PC-3 (cell line): ENCODE measurements around the gene TMIE. TPM values are rescaled to one million over a fixed set of nuclear protein-coding genes. Genes with fewer than 3 reads are reported as not detected.
A peak's percentile ranks its signal among the peaks of the same experiment; 100 is the strongest.

ENCODE experiments used
- ATAC-seq: fragments of 200-7000 bp; cut with Tn5 transposase; 2 replicates; pipeline ENCODE4 v1.9.1; 2020; ENCODE audit warnings: mild to moderate bottlenecking, moderate library complexity
- BruUV-seq: library from RNA; stranded (reverse); fragments of 400-500 nt; replicated peaks from 2 replicates; lab custom pipeline; 2021; lab: Mats Ljungman, UMichigan
- CTCF ChIA-PET: fragments of 300-600 bp; sonication (Branson Sonifier 250); formaldehyde crosslinking; loops from one replicate; lab custom pipeline; 2022; ENCODE audit warnings: antibody characterized with exemption; lab: Charles Lee
- POLR2A ChIA-PET: fragments of 300-600 bp; sonication (Branson Sonifier 250); formaldehyde crosslinking; loops from one replicate; lab custom pipeline; 2022; ENCODE audit warnings: antibody characterized with exemption; ENCODE audit not compliant: unreplicated experiment; lab: Charles Lee
- DNase-seq: peaks from one replicate; pipeline ENCODE4 v3.0.0-alpha.2; 2015
- H2AFZ ChIP-seq: fragments of 300-600 bp; sonication (generic); 2 replicates; pipeline ENCODE4 v1.6.0; 2016; ENCODE audit warnings: antibody characterized with exemption, low read length
- H3F3A ChIP-seq: fragments of 300-600 bp; sonication (generic); one replicate; pipeline ENCODE4 v1.6.0; 2017; ENCODE audit warnings: antibody characterized with exemption, low read length, control low read depth, mild to moderate bottlenecking; ENCODE audit not compliant: unreplicated experiment
- H3K27ac ChIP-seq: fragments of 300-600 bp; sonication (generic); 2 replicates; pipeline ENCODE4 v1.5.1; 2016; ENCODE audit warnings: mild to moderate bottlenecking, low read length
- H3K27me3 ChIP-seq: fragments of 300-600 bp; sonication (generic); 2 replicates; pipeline ENCODE4 v1.6.1; 2016; ENCODE audit warnings: low read length, mixed read lengths
- H3K36me3 ChIP-seq: fragments of 300-600 bp; sonication (generic); 2 replicates; pipeline ENCODE4 v1.6.1; 2016; ENCODE audit warnings: low read depth, mixed run types, low read length, mixed read lengths
- H3K4me1 ChIP-seq: fragments of 300-600 bp; sonication (generic); 2 replicates; pipeline ENCODE4 v1.5.1; 2016; ENCODE audit warnings: low read length; ENCODE audit not compliant: insufficient read depth
- H3K4me2 ChIP-seq: fragments of 300-600 bp; sonication (generic); 2 replicates; pipeline ENCODE4 v1.6.0; 2016; ENCODE audit warnings: low read length
- H3K4me3 ChIP-seq: fragments of 300-600 bp; sonication (generic); 2 replicates; pipeline ENCODE4 v1.5.1; 2016; ENCODE audit warnings: mild to moderate bottlenecking, low read length, mixed read lengths
- H3K79me2 ChIP-seq: fragments of 300-600 bp; sonication (generic); 2 replicates; pipeline ENCODE4 v1.6.1; 2017; ENCODE audit warnings: low read length, mixed read lengths
- H3K9ac ChIP-seq: fragments of 300-600 bp; sonication (generic); 2 replicates; pipeline ENCODE4 v1.6.0; 2016; ENCODE audit warnings: mild to moderate bottlenecking, low read length
- H3K9me2 ChIP-seq: fragments of 300-600 bp; sonication (generic); replicated peaks from 2 replicates; pipeline ENCODE4 v1.6.1; 2016; ENCODE audit warnings: mixed run types, low read length, mixed read lengths
- H3K9me3 ChIP-seq: fragments of 300-600 bp; sonication (generic); 2 replicates; pipeline ENCODE4 v1.6.1; 2016; ENCODE audit warnings: low read length, mixed read lengths
- H4K20me1 ChIP-seq: fragments of 300-600 bp; sonication (generic); 2 replicates; pipeline ENCODE4 v1.6.1; 2016; ENCODE audit warnings: low read length, mixed read lengths
- CTCF ChIP-seq: fragments of 300-600 bp; sonication (generic); conservative IDR thresholded peaks from 2 replicates; pipeline ENCODE4 v1.5.1; 2017; ENCODE audit warnings: antibody characterized with exemption, low read depth, mild to moderate bottlenecking, low read length
- EZH2 ChIP-seq: fragments of 300-600 bp; sonication (generic); IDR thresholded peaks from one replicate; pipeline ENCODE4 v1.6.1; 2017; ENCODE audit warnings: antibody characterized with exemption, mild to moderate bottlenecking, low read length; ENCODE audit not compliant: unreplicated experiment
- EZH2phosphoT487 ChIP-seq: fragments of 300-600 bp; sonication (generic); IDR thresholded peaks from 2 replicates; pipeline ENCODE4 v1.6.1; 2018; ENCODE audit warnings: mild to moderate bottlenecking, antibody characterized with exemption, low read length, borderline replicate concordance
- intact Hi-C: fragments of 100-400 bp; cut with micrococcal nuclease; formaldehyde crosslinking; loops from 2 replicates; pipeline ENCODE4 v1.9.0; 2023
- total RNA-seq: library from RNA; depleted of rRNA; stranded (reverse); fragments of >200 nt; gene quantifications from 2 replicates; pipeline ENCODE4 v1.2.3, GENCODE V29; 2014

Gene TMIE
- total RNA-seq, 1 experiment from 2014 or later, result 0.66 TPM

- no peaks in the 10 kb centered on the region for H3K9me3 ChIP-seq
- H3K4me1 ChIP-seq, result peaks cover 13% of the 10 kb centered on the region
- no peak overlapping the region for H3K4me3 ChIP-seq
- H3K4me2 ChIP-seq, result no peak overlapping the region
- no TSS peak for BruUV-seq
- DNase-seq (peak; percentile 41), ATAC-seq (peak; percentile 8; the same call in 1 of the 2 replicates)
- TF ChIP-seq CTCF (peak; percentile 57), EZH2phosphoT487 (no peak)
- CTCF ChIA-PET, result interaction anchor here (0.6 to 1.0 kb wide), 2 partner anchors 30 to 246 kb away, joined by 3 read pairs; partner anchors contain the start of gene ALS2CL
- no peaks in the 10 kb centered on the region for H3K27me3 ChIP-seq
- H3K27ac ChIP-seq, result no peak overlapping the region
- POLR2A ChIA-PET, result interaction anchor here (0.5 kb wide), 1 partner anchor 182 kb away, joined by 4 read pairs; no protein-coding TSS in a partner anchor
- no peak overlapping the region for H2AFZ ChIP-seq
- no peaks in the 10 kb centered on the region for H3K79me2 ChIP-seq
- no peaks in the 10 kb centered on the region for H3K36me3 ChIP-seq
- no peaks in the 10 kb centered on the region for H3F3A ChIP-seq
- no peak overlapping the region for H3K9ac ChIP-seq
- no peaks in the 10 kb centered on the region for H4K20me1 ChIP-seq
- no peaks in the 10 kb centered on the region for H3K9me2 ChIP-seq
- intact Hi-C loops, result no loop called here
Measured at GRCh38 chr3:46663591-46664135, 37.5 kb upstream of the TMIE start.

- TF ChIP-seq EZH2 (no peak), CTCF (no peak), EZH2phosphoT487 (no peak)
- no peaks in the 10 kb centered on the region for H3K79me2 ChIP-seq
- H3K27ac ChIP-seq, result no peak overlapping the region
- no peaks in the 10 kb centered on the region for H4K20me1 ChIP-seq
- ChIA-PET POLR2A (interaction anchor here (0.5 kb wide), 1 partner anchor 181 kb away, joined by 4 read pairs; no protein-coding TSS in a partner anchor), CTCF (interaction anchor here (0.6 to 1.0 kb wide), 2 partner anchors 29 to 245 kb away, joined by 3 read pairs; partner anchors contain the start of gene ALS2CL)
- no peak overlapping the region for H3K4me3 ChIP-seq
- H3K9ac ChIP-seq, result no peak overlapping the region
- DNase-seq (no peak), ATAC-seq (no peak)
- intact Hi-C loops, result no loop called here
- H3K9me2 ChIP-seq, result no peaks in the 10 kb centered on the region
- H3K9me3 ChIP-seq, result no peaks in the 10 kb centered on the region
- H3K4me1 ChIP-seq, result peaks cover 13% of the 10 kb centered on the region
- no peaks in the 10 kb centered on the region for H3K27me3 ChIP-seq
- no peaks in the 10 kb centered on the region for H3K36me3 ChIP-seq
- H3K4me2 ChIP-seq, result no peak overlapping the region
- no TSS peak for BruUV-seq
- H2AFZ ChIP-seq, result no peak overlapping the region
- H3F3A ChIP-seq, result no peaks in the 10 kb centered on the region
Measured at GRCh38 chr3:46664188-46664970, 36.8 kb upstream of the TMIE start.
